Nephron progenitor cell (in vitro differentiated cells): ENCODE measurements around the gene ARHGAP12.

Source experiments
- DNase-seq: peaks from one replicate; pipeline ENCODE4 v3.0.0; 2021
- H3K27ac Mint-ChIP-seq: 2 replicates; pipeline ENCODE4 v1.8.0; 2021; ENCODE audit warnings: mild to moderate bottlenecking, moderate library complexity, mixed read lengths
- H3K27me3 Mint-ChIP-seq: 2 replicates; pipeline ENCODE4 v1.8.0; 2021; ENCODE audit warnings: mild to moderate bottlenecking, low read depth, mixed read lengths; ENCODE audit not compliant: poor library complexity
- H3K36me3 Mint-ChIP-seq: 2 replicates; pipeline ENCODE4 v1.8.0; 2021; ENCODE audit warnings: low read depth, mixed read lengths
- H3K4me1 Mint-ChIP-seq: 2 replicates; pipeline ENCODE4 v1.8.0; 2021; ENCODE audit warnings: mixed read lengths
- H3K4me3 Mint-ChIP-seq: 2 replicates; pipeline ENCODE4 v1.8.0; 2021; ENCODE audit warnings: mild to moderate bottlenecking, moderate library complexity, mixed read lengths
- H3K9me3 Mint-ChIP-seq: 2 replicates; pipeline ENCODE4 v1.8.0; 2021; ENCODE audit warnings: mild to moderate bottlenecking, moderate library complexity, mixed read lengths
- CTCF ChIP-seq: fragments of 200-600 bp; sonication (generic); IDR thresholded peaks from 2 replicates; pipeline ENCODE4 v1.5.0; 2021; ENCODE audit warnings: antibody characterized with exemption

Gene ARHGAP12

GRCh38 chr10:31776159-31776558 is 152.5 kb downstream of the ARHGAP12 start:
- no peak overlapping the region for H3K27ac Mint-ChIP-seq
- no peak overlapping the region for H3K4me3 Mint-ChIP-seq
- peaks cover 5% of the 10 kb centered on the region for H3K36me3 Mint-ChIP-seq
- peaks cover 27% of the 10 kb centered on the region for H3K4me1 Mint-ChIP-seq
- peaks cover 2% of the 10 kb centered on the region for H3K27me3 Mint-ChIP-seq
- H3K9me3 Mint-ChIP-seq, result peaks cover 18% of the 10 kb centered on the region
- no peak for DNase-seq
- no peak for TF ChIP-seq CTCF

GRCh38 chr10:31774928-31775650 is 153.5 kb downstream of the ARHGAP12 start:
- Mint-ChIP-seq H3K36me3 (peaks cover 5% of the 10 kb centered on the region), H3K27ac (peak overlapping the region; percentile 45), H3K4me1 (peaks cover 31% of the 10 kb centered on the region), H3K4me3 (no peak overlapping the region), H3K9me3 (peaks cover 18% of the 10 kb centered on the region), H3K27me3 (peaks cover 2% of the 10 kb centered on the region)
- no peak for DNase-seq
- no peak for TF ChIP-seq CTCF

GRCh38 chr10:31774299-31774900 is 154.2 kb downstream of the ARHGAP12 start:
- Mint-ChIP-seq H3K4me3 (no peak overlapping the region), H3K9me3 (peaks cover 18% of the 10 kb centered on the region), H3K4me1 (peaks cover 31% of the 10 kb centered on the region), H3K27ac (peak overlapping the region; percentile 86), H3K36me3 (peaks cover 5% of the 10 kb centered on the region), H3K27me3 (peaks cover 2% of the 10 kb centered on the region)
- DNase-seq, result no peak
- no peak for TF ChIP-seq CTCF

- Mint-ChIP-seq H3K36me3 (peaks cover 5% of the 10 kb centered on the region), H3K27me3 (peaks cover 2% of the 10 kb centered on the region), H3K4me3 (no peak overlapping the region), H3K4me1 (peaks cover 31% of the 10 kb centered on the region), H3K9me3 (peaks cover 18% of the 10 kb centered on the region), H3K27ac (no peak overlapping the region)
- TF ChIP-seq CTCF, result no peak
- DNase-seq, result no peak
Measured at GRCh38 chr10:31773749-31774298, 154.8 kb downstream of the ARHGAP12 start.

- peaks cover 4% of the 10 kb centered on the region for H3K36me3 Mint-ChIP-seq
- H3K27ac Mint-ChIP-seq, result no peak overlapping the region
- TF ChIP-seq CTCF, result no peak
- DNase-seq, result no peak
- peaks cover 8% of the 10 kb centered on the region for H3K27me3 Mint-ChIP-seq
- peaks cover 36% of the 10 kb centered on the region for H3K4me1 Mint-ChIP-seq
- H3K4me3 Mint-ChIP-seq, result no peak overlapping the region
- peaks cover 15% of the 10 kb centered on the region for H3K9me3 Mint-ChIP-seq
Measured at GRCh38 chr10:31771331-31771831, 157.2 kb downstream of the ARHGAP12 start.
